GM18508 (cell line): ENCODE measurements around the gene ZNF574.
"Not testable (repeated sequence)": the region's sequence is repeated elsewhere in the genome, so short reads cannot be mapped to it uniquely, and the experiment has no call there.

ENCODE experiments used
- ATAC-seq: cut with Tn5 transposase; IDR thresholded peaks from one replicate; pipeline ENCODE4 v1.9.1; 2021; ENCODE audit warnings: moderate number of reproducible peaks; ENCODE audit not compliant: insufficient read depth, unreplicated experiment

The ZNF574 gene

GRCh38 chr19:42098781-42099180 lies 22.8 kb downstream of the ZNF574 start:
- no peak for ATAC-seq

- ATAC-seq = no peak
Observed at GRCh38 chr19:42099336-42099925, 23.5 kb downstream of the ZNF574 start.

- not testable (repeated sequence) for ATAC-seq
Observed at GRCh38 chr19:42100241-42100640, 24.3 kb downstream of the ZNF574 start.

- no peak for ATAC-seq
Observed at GRCh38 chr19:42102877-42103276, 26.9 kb downstream of the ZNF574 start.

- no peak for ATAC-seq
Observed at GRCh38 chr19:42105368-42105767, 29.4 kb downstream of the ZNF574 start.

- ATAC-seq = no peak
Observed at GRCh38 chr19:42108527-42109389, 32.8 kb downstream of the ZNF574 start.

- no peak for ATAC-seq
Observed at GRCh38 chr19:42109896-42110295, 33.9 kb downstream of the ZNF574 start.

GRCh38 chr19:42110658-42111057 lies 34.7 kb downstream of the ZNF574 start:
- no peak for ATAC-seq

GRCh38 chr19:42111384-42111783 lies 35.4 kb downstream of the ZNF574 start:
- ATAC-seq = no peak

GRCh38 chr19:42111811-42112210 lies 35.8 kb downstream of the ZNF574 start:
- ATAC-seq = no peak

- ATAC-seq = no peak
Observed at GRCh38 chr19:42113641-42114348, 37.8 kb downstream of the ZNF574 start.

- ATAC-seq = no peak
Observed at GRCh38 chr19:42114412-42114811, 38.4 kb downstream of the ZNF574 start.

GRCh38 chr19:42115219-42115618 lies 39.3 kb downstream of the ZNF574 start:
- no peak for ATAC-seq

GRCh38 chr19:42115705-42116104 lies 39.7 kb downstream of the ZNF574 start:
- no peak for ATAC-seq

- ATAC-seq = no peak
Observed at GRCh38 chr19:42116308-42117075, 40.5 kb downstream of the ZNF574 start.

GRCh38 chr19:42117076-42117475 lies 41.1 kb downstream of the ZNF574 start:
- no peak for ATAC-seq

GRCh38 chr19:42120276-42120980 lies 44.5 kb downstream of the ZNF574 start:
- no peak for ATAC-seq

- ATAC-seq = no peak
Observed at GRCh38 chr19:42121036-42121621, 45.2 kb downstream of the ZNF574 start.

- ATAC-seq = no peak
Observed at GRCh38 chr19:42121656-42122069, 45.7 kb downstream of the ZNF574 start.
